Mucosa of descending colon (tissue), 3 donors: ENCODE data around the gene BCLAF1. TPM values are rescaled to one million over a fixed set of nuclear protein-coding genes. Genes with fewer than 3 reads are reported as not detected.

ENCODE experiments used
- ATAC-seq: fragments of 200-7000 bp; cut with Tn5 transposase; one replicate; pipeline ENCODE4 v1.9.1; 2020; ENCODE audit warnings: mild to moderate bottlenecking, moderate library complexity
- DNase-seq, 3 donors: peaks; one replicate each; pipeline ENCODE4 v3.0.0-alpha.2; 2020
- H3K36me3 ChIP-seq: fragments of 200-600 bp; one replicate; pipeline ENCODE4 v1.8.0; 2021; ENCODE audit warnings: low read depth, mild to moderate bottlenecking
- H3K4me1 ChIP-seq: fragments of 200-600 bp; one replicate; pipeline ENCODE4 v1.8.0; 2021; ENCODE audit warnings: low read depth, mild to moderate bottlenecking
- H3K4me3 ChIP-seq: fragments of 200-600 bp; one replicate; pipeline ENCODE4 v1.8.0; 2021; ENCODE audit warnings: mild to moderate bottlenecking
- H3K9me3 ChIP-seq: fragments of 200-600 bp; one replicate; pipeline ENCODE4 v1.8.0; 2021; ENCODE audit warnings: mild to moderate bottlenecking
- CTCF ChIP-seq: fragments of 200-600 bp; IDR thresholded peaks from one replicate; pipeline ENCODE4 v1.8.0; 2022; ENCODE audit warnings: antibody characterized with exemption, mild to moderate bottlenecking
- intact Hi-C, 2 donors: fragments of 100-400 bp; cut with DNase I in 1 of 2; cut with micrococcal nuclease in 1 of 2; formaldehyde crosslinking; loops; one replicate each; pipeline versions ENCODE4 v1.11.0 to v1.11.1; 2022; cut with DNase I, micrococcal nuclease
- total RNA-seq, 3 donors: library from RNA; stranded (reverse); fragmentation: NEBNext Ultra II Directional in 2 of 3; extraction: Animal tissue kit (Norgen Biotek cat#: 25700) in 2 of 3; gene quantifications; one replicate each; pipeline versions ENCODE4 v1.2.1 to v1.2.4, GENCODE V29; 2021 to 2023
- donor health status: DM: no; HTN: no; CAD: no; lungs with moderate emphysema.
- donor health status: DM: no; HTN: no; CAD: no.
- donor health status: DM: no; HTN: yes; CAD: no.

The BCLAF1 gene
- total RNA-seq, 3 donors from 2014 or later, result 111 to 130 (median 123) TPM

- H3K36me3 ChIP-seq, result no peaks in the 10 kb centered on the region
- H3K4me1 ChIP-seq, result no peaks in the 10 kb centered on the region
- ATAC-seq (no peak), DNase-seq (no peak)
- no peak for TF ChIP-seq CTCF
- intact Hi-C loops, result no loop called here
- no peak overlapping the region for H3K4me3 ChIP-seq
- H3K9me3 ChIP-seq, result no peaks in the 10 kb centered on the region
These were observed 79.1 kb downstream of the BCLAF1 start for GRCh38 chr6:136210398-136211165.

- no peak for TF ChIP-seq CTCF
- DNase-seq (no peak), ATAC-seq (no peak)
- Histone ChIP-seq H3K9me3 (no peaks in the 10 kb centered on the region), H3K36me3 (no peaks in the 10 kb centered on the region), H3K4me3 (no peak overlapping the region), H3K4me1 (no peaks in the 10 kb centered on the region)
- intact Hi-C loops, result no loop called here
These were observed 80.2 kb downstream of the BCLAF1 start for GRCh38 chr6:136209496-136209895.

- H3K9me3 ChIP-seq, result no peaks in the 10 kb centered on the region
- no peak for DNase-seq
- no peaks in the 10 kb centered on the region for H3K36me3 ChIP-seq
- TF ChIP-seq CTCF, result no peak
- intact Hi-C loops, result no loop called here
- H3K4me3 ChIP-seq, result no peak overlapping the region
- no peaks in the 10 kb centered on the region for H3K4me1 ChIP-seq
- no peak for ATAC-seq
These were observed 80.9 kb downstream of the BCLAF1 start for GRCh38 chr6:136208783-136209182.

Other genes with a start within 250 kb of the BCLAF1 start
- gene MTFR2, start 39.5 kb downstream of the BCLAF1 start, total RNA-seq, result 1 to 10 TPM; 2.2 to 5.1 (median 2.6) TPM